PC-3 (cell line): ENCODE results near the gene CASP10. TPM values are rescaled to one million over a fixed set of nuclear protein-coding genes. Genes with fewer than 3 reads are reported as not detected.

Source experiments
- ATAC-seq: fragments of 200-7000 bp; cut with Tn5 transposase; 2 replicates; pipeline ENCODE4 v1.9.1; 2020; ENCODE audit warnings: mild to moderate bottlenecking, moderate library complexity
- BruUV-seq: library from RNA; stranded (reverse); fragments of 400-500 nt; replicated peaks from 2 replicates; lab custom pipeline; 2021; lab: Mats Ljungman, UMichigan
- CTCF ChIA-PET: fragments of 300-600 bp; sonication (Branson Sonifier 250); formaldehyde crosslinking; loops from one replicate; lab custom pipeline; 2022; ENCODE audit warnings: antibody characterized with exemption; lab: Charles Lee
- POLR2A ChIA-PET: fragments of 300-600 bp; sonication (Branson Sonifier 250); formaldehyde crosslinking; loops from one replicate; lab custom pipeline; 2022; ENCODE audit warnings: antibody characterized with exemption; ENCODE audit not compliant: unreplicated experiment; lab: Charles Lee
- DNase-seq: peaks from one replicate; pipeline ENCODE4 v3.0.0-alpha.2; 2015
- H2AFZ ChIP-seq: fragments of 300-600 bp; sonication (generic); 2 replicates; pipeline ENCODE4 v1.6.0; 2016; ENCODE audit warnings: antibody characterized with exemption, low read length
- H3F3A ChIP-seq: fragments of 300-600 bp; sonication (generic); one replicate; pipeline ENCODE4 v1.6.0; 2017; ENCODE audit warnings: antibody characterized with exemption, low read length, control low read depth, mild to moderate bottlenecking; ENCODE audit not compliant: unreplicated experiment
- H3K27ac ChIP-seq: fragments of 300-600 bp; sonication (generic); 2 replicates; pipeline ENCODE4 v1.5.1; 2016; ENCODE audit warnings: mild to moderate bottlenecking, low read length
- H3K27me3 ChIP-seq: fragments of 300-600 bp; sonication (generic); 2 replicates; pipeline ENCODE4 v1.6.1; 2016; ENCODE audit warnings: low read length, mixed read lengths
- H3K36me3 ChIP-seq: fragments of 300-600 bp; sonication (generic); 2 replicates; pipeline ENCODE4 v1.6.1; 2016; ENCODE audit warnings: low read depth, mixed run types, low read length, mixed read lengths
- H3K4me1 ChIP-seq: fragments of 300-600 bp; sonication (generic); 2 replicates; pipeline ENCODE4 v1.5.1; 2016; ENCODE audit warnings: low read length; ENCODE audit not compliant: insufficient read depth
- H3K4me2 ChIP-seq: fragments of 300-600 bp; sonication (generic); 2 replicates; pipeline ENCODE4 v1.6.0; 2016; ENCODE audit warnings: low read length
- H3K4me3 ChIP-seq: fragments of 300-600 bp; sonication (generic); 2 replicates; pipeline ENCODE4 v1.5.1; 2016; ENCODE audit warnings: mild to moderate bottlenecking, low read length, mixed read lengths
- H3K79me2 ChIP-seq: fragments of 300-600 bp; sonication (generic); 2 replicates; pipeline ENCODE4 v1.6.1; 2017; ENCODE audit warnings: low read length, mixed read lengths
- H3K9ac ChIP-seq: fragments of 300-600 bp; sonication (generic); 2 replicates; pipeline ENCODE4 v1.6.0; 2016; ENCODE audit warnings: mild to moderate bottlenecking, low read length
- H3K9me2 ChIP-seq: fragments of 300-600 bp; sonication (generic); replicated peaks from 2 replicates; pipeline ENCODE4 v1.6.1; 2016; ENCODE audit warnings: mixed run types, low read length, mixed read lengths
- H3K9me3 ChIP-seq: fragments of 300-600 bp; sonication (generic); 2 replicates; pipeline ENCODE4 v1.6.1; 2016; ENCODE audit warnings: low read length, mixed read lengths
- H4K20me1 ChIP-seq: fragments of 300-600 bp; sonication (generic); 2 replicates; pipeline ENCODE4 v1.6.1; 2016; ENCODE audit warnings: low read length, mixed read lengths
- CTCF ChIP-seq: fragments of 300-600 bp; sonication (generic); conservative IDR thresholded peaks from 2 replicates; pipeline ENCODE4 v1.5.1; 2017; ENCODE audit warnings: antibody characterized with exemption, low read depth, mild to moderate bottlenecking, low read length
- EZH2 ChIP-seq: fragments of 300-600 bp; sonication (generic); IDR thresholded peaks from one replicate; pipeline ENCODE4 v1.6.1; 2017; ENCODE audit warnings: antibody characterized with exemption, mild to moderate bottlenecking, low read length; ENCODE audit not compliant: unreplicated experiment
- EZH2phosphoT487 ChIP-seq: fragments of 300-600 bp; sonication (generic); IDR thresholded peaks from 2 replicates; pipeline ENCODE4 v1.6.1; 2018; ENCODE audit warnings: mild to moderate bottlenecking, antibody characterized with exemption, low read length, borderline replicate concordance
- intact Hi-C: fragments of 100-400 bp; cut with micrococcal nuclease; formaldehyde crosslinking; loops from 2 replicates; pipeline ENCODE4 v1.9.0; 2023
- total RNA-seq: library from RNA; depleted of rRNA; stranded (reverse); fragments of >200 nt; gene quantifications from 2 replicates; pipeline ENCODE4 v1.2.3, GENCODE V29; 2014

The CASP10 gene
- total RNA-seq, 1 experiment from 2014 or later: 4.2 TPM

- H3K4me2 ChIP-seq: no peak overlapping the region
- no TSS peak for BruUV-seq
- no peak for ATAC-seq
These were observed 66.9 kb downstream of the CASP10 start for GRCh38 chr2:201249889-201250288.

DNA sequence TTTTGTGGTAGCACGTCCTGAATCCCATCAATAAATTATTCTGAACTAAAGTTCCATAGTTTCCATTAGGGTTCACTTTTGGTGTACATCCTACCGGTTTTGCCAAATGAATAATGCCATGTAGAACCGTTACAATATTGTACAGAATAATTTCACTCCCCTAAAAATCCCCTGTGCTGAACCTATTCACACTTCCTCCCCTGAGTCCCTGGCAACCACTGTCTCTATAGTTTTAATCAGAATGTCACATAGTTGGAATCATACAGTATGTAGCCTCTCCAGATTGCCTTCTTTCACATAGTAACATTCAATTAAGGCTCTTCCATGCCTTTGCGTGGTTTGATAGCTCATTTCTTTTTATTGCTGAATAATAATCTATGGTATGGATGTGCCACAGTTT is 67.8 kb downstream of the CASP10 start:
- DNase-seq (no peak), ATAC-seq (no peak)
- TF ChIP-seq EZH2phosphoT487 (no peak), CTCF (no peak), EZH2 (no peak)
- H3K4me3 ChIP-seq: no peak overlapping the region
- no TSS peak for BruUV-seq
- H3K9me3 ChIP-seq: no peaks in the 10 kb centered on the region
- H3K27me3 ChIP-seq: no peaks in the 10 kb centered on the region
- H2AFZ ChIP-seq: no peak overlapping the region
- H4K20me1 ChIP-seq: no peaks in the 10 kb centered on the region
- no peaks in the 10 kb centered on the region for H3K36me3 ChIP-seq
- H3F3A ChIP-seq: no peaks in the 10 kb centered on the region
- H3K9me2 ChIP-seq: no peaks in the 10 kb centered on the region
- H3K27ac ChIP-seq: no peak overlapping the region
- H3K4me2 ChIP-seq: no peak overlapping the region
- no peaks in the 10 kb centered on the region for H3K79me2 ChIP-seq
- CTCF ChIA-PET: no interaction called here
- H3K4me1 ChIP-seq: no peaks in the 10 kb centered on the region
- intact Hi-C loops: no loop called here
- POLR2A ChIA-PET: no interaction called here
- H3K9ac ChIP-seq: no peak overlapping the region

More at GRCh38 chr2:201249889-201250288, 66.9 kb downstream of the CASP10 start:
- Histone ChIP-seq H3K79me2 (no peaks in the 10 kb centered on the region), H4K20me1 (no peaks in the 10 kb centered on the region), H3K9ac (no peak overlapping the region), H3K4me3 (no peak overlapping the region), H3K27me3 (no peaks in the 10 kb centered on the region), H3K4me1 (no peaks in the 10 kb centered on the region), H3K9me2 (no peaks in the 10 kb centered on the region), H3F3A (no peaks in the 10 kb centered on the region), H3K36me3 (no peaks in the 10 kb centered on the region), H3K27ac (no peak overlapping the region), H2AFZ (no peak overlapping the region), H3K9me3 (no peaks in the 10 kb centered on the region)
- DNase-seq: no peak
- intact Hi-C loops: no loop called here
- POLR2A ChIA-PET: no interaction called here
- TF ChIP-seq EZH2 (no peak), CTCF (no peak), EZH2phosphoT487 (no peak)
- CTCF ChIA-PET: no interaction called here

- DNase-seq: peak; percentile 32
- CTCF ChIA-PET: no interaction called here
These were observed 71.3 kb downstream of the CASP10 start for GRCh38 chr2:201254081-201254730.

More at GRCh38 chr2:201254081-201254730, 71.3 kb downstream of the CASP10 start:
- no peak overlapping the region for H3K9ac ChIP-seq
- POLR2A ChIA-PET: no interaction called here
- intact Hi-C loops: no loop called here
- no peak overlapping the region for H3K4me2 ChIP-seq
- H2AFZ ChIP-seq: no peak overlapping the region
- no peak for ATAC-seq
- TF ChIP-seq EZH2phosphoT487: no peak
- TF ChIP-seq CTCF: no peak
- no peak for TF ChIP-seq EZH2
- no peaks in the 10 kb centered on the region for H3K9me2 ChIP-seq
- no peaks in the 10 kb centered on the region for H4K20me1 ChIP-seq
- BruUV-seq: no TSS peak
- H3K27me3 ChIP-seq: no peaks in the 10 kb centered on the region
- H3K9me3 ChIP-seq: no peaks in the 10 kb centered on the region
- no peak overlapping the region for H3K27ac ChIP-seq
- no peaks in the 10 kb centered on the region for H3K36me3 ChIP-seq
- peaks cover 16% of the 10 kb centered on the region for H3K4me1 ChIP-seq
- H3K79me2 ChIP-seq: peaks cover 9% of the 10 kb centered on the region
- H3K4me3 ChIP-seq: no peak overlapping the region
- H3F3A ChIP-seq: no peaks in the 10 kb centered on the region
